Measurements from ENCODE around the gene MARVELD1. TPM values are rescaled to one million over a fixed set of nuclear protein-coding genes. Genes with fewer than 3 reads are reported as not detected.

Gene MARVELD1
- total and polyA plus RNA-seq, 2 of the 8 experiments (the other 6 are each of a cell fraction or from before 2014, with no cell fraction given): 28.1 to 37.3 TPM

DNA sequence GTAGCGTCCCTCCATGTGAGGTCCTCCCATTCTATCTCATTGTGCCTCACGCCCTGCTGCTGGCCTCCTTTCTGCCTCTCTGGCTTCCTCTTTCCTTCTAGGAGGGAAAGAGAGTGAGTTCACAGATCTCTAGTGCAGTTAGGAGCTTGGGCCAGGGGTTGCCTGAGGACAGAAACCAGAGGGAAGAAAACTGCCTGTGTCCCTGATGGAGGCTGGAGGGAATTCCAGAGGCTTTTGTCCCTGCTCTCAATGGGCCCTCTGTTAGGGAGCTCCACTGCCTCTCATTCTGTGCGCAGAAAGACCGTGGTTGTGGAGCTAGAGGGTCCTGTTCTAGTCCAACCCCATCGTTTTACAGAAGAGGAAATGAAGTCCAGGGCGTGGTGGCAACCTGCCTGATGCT is 4.6 kb downstream of the MARVELD1 start:
- no peak overlapping the region; a peak in 1 of 4 replicates for H3K4me2 ChIP-seq (ENCODE audit: insufficient read depth in 1 of 2, low read depth in 2 of 2, low read length in 2 of 2)
- H3K23me2 ChIP-seq (ENCODE audit: low read depth, low read length): peaks cover 10% of the 10 kb centered on the region; the same call in 1 of the 2 replicates
- H3K27me3 ChIP-seq (replicated peaks in 1 of 4; ENCODE audit: control insufficient read depth in 3 of 4, extremely low read depth in 1 of 4, insufficient read depth in 3 of 4, low read length in 3 of 4): no peaks in the 10 kb centered on the region
- FAIRE-seq: no peak
- no peak overlapping the region for H4K91ac ChIP-seq (replicated peaks; ENCODE audit: insufficient read length, low read length)
- H3K79me2 ChIP-seq (ENCODE audit: control insufficient read depth in 1 of 2, insufficient read depth in 2 of 2, low read length in 2 of 2): peaks cover 0 to 5% of the 10 kb centered on the region in 2 experiments; a peak in 1 of 4 replicates
- H2BK12ac ChIP-seq (ENCODE audit: low read depth, low read length): no peak overlapping the region
- H3K4me1 ChIP-seq (replicated peaks in 1 of 4; ENCODE audit: control insufficient read depth in 3 of 4, insufficient read depth in 4 of 4, low read length in 3 of 4): peaks cover 0 to 15% (median 8%) of the 10 kb centered on the region in 4 experiments; a peak in 6 of 7 replicates
- ChIA-PET CTCF (ENCODE audit: partially characterized antibody) (interaction anchor here (0.6 to 20.9 kb wide), 6 partner anchors 12 to 273 kb away, joined by 3 to 773 read pairs (median 58); partner anchors contain the start of gene ZFYVE27), POLR2A (ENCODE audit: partially characterized antibody) (interaction anchor here (0.8 to 12.5 kb wide), 5 partner anchors 10 to 35 kb away, joined by 3 to 234 read pairs (median 6); partner anchors contain the start of genes AVPI1 and ZFYVE27)
- no peak overlapping the region for H3K27ac ChIP-seq (ENCODE audit: low read depth, low read length)
- H2BK15ac ChIP-seq (ENCODE audit: low read length): no peak overlapping the region
- no peak for DNase-seq (ENCODE audit: low read depth in 1 of 2, low spot score in 2 of 2)
- 91% methylated on average over 6 of the region's 6 CpGs; no CpG with 5 or more reads in 1 of the 2 experiments for WGBS, 2 experiments (ENCODE audit: extremely low coverage in 1 of 2, insufficient coverage in 1 of 2, insufficient read length in 1 of 2, insufficient replicate concordance in 2 of 2, low coverage in 1 of 2, low lambda C conversion rate in 2 of 2, missing lambda C conversion rate in 1 of 2)
- no peak for TF ChIP-seq RXRA (IDR thresholded peaks at IDR 0.05; ENCODE audit: insufficient read depth, low read depth, low read length)
- TF ChIP-seq SP4 (IDR thresholded peaks at IDR 0.05; ENCODE audit: low read length): no peak
- no peak for TF ChIP-seq TAF1 (IDR thresholded peaks at IDR 0.05; ENCODE audit: low read depth, low read length)
- no peak for TF ChIP-seq SP2 (IDR thresholded peaks at IDR 0.05; ENCODE audit: low read length)
- H4K8ac ChIP-seq (ENCODE audit: extremely low read depth, insufficient read depth, low read length): peak overlapping the region; percentile 21; the same call in 1 of the 2 replicates
- H4K5ac ChIP-seq (ENCODE audit: insufficient read length, low read depth, low read length): no peak overlapping the region
- no peak overlapping the region for H2BK120ac ChIP-seq (replicated peaks; ENCODE audit: low read depth, low read length)
- H3K79me1 ChIP-seq (ENCODE audit: low read depth, low read length): 0 out of 2 replicates have a peak, but pooled peaks cover 2% of the 10 kb centered on the region
- H2AFZ ChIP-seq (ENCODE audit: low read length): no peak overlapping the region
- H3K4ac ChIP-seq (replicated peaks; ENCODE audit: insufficient read length, low read depth, low read length): no peak overlapping the region
- H3K36me3 ChIP-seq (ENCODE audit: control insufficient read depth in 2 of 4, insufficient read depth in 4 of 4, low read length in 3 of 4): peaks cover 0 to 16% (median 4%) of the 10 kb centered on the region in 4 experiments; a peak in 3 of 8 replicates
- H3K18ac ChIP-seq (ENCODE audit: extremely low read depth, low read length): no peak overlapping the region
- H3K9me3 ChIP-seq (ENCODE audit: insufficient read depth in 2 of 2, low read depth in 1 of 2, low read length in 1 of 2): no peaks in the 10 kb centered on the region
- no peaks in the 10 kb centered on the region for H4K20me1 ChIP-seq (replicated peaks in 1 of 2; ENCODE audit: control insufficient read depth in 1 of 2, insufficient read depth in 2 of 2, low read length in 2 of 2)
- H3K9ac ChIP-seq (replicated peaks in 1 of 4; ENCODE audit: extremely low read depth in 1 of 4, low read depth in 3 of 4, low read length in 3 of 4): no peak overlapping the region
- no peak overlapping the region for H2BK5ac ChIP-seq (ENCODE audit: low read depth, low read length)
- no peak overlapping the region for H3K14ac ChIP-seq (ENCODE audit: insufficient read length)
- no peak overlapping the region for H2AK5ac ChIP-seq (ENCODE audit: low read depth, low read length)
- H3K23ac ChIP-seq (ENCODE audit: insufficient read length): no peak overlapping the region
- no peak overlapping the region for H2BK20ac ChIP-seq (ENCODE audit: low read length)
- H3K4me3 ChIP-seq (ENCODE audit: extremely low read depth in 1 of 4, insufficient read depth in 2 of 4, low read depth in 3 of 4, low read length in 4 of 4): no peak overlapping the region
- H3K56ac ChIP-seq (replicated peaks; ENCODE audit: insufficient read length, low read depth, low read length): no peak overlapping the region
